WTC11 (cell line): ENCODE measurements around the gene LDLRAD4. TPM values are rescaled to one million over a fixed set of nuclear protein-coding genes. Genes with fewer than 3 reads are reported as not detected.

ENCODE experiments used
- ATAC-seq: fragments of 200-7000 bp; cut with Tn5 transposase; 2 replicates; pipeline ENCODE4 v1.10.0; 2021; ENCODE audit warnings: mild to moderate bottlenecking, moderate library complexity
- CTCF ChIA-PET: fragments of 300-600 bp; sonication (Branson Sonifier 250); formaldehyde crosslinking; loops from one replicate; lab custom pipeline; 2021; ENCODE audit warnings: antibody characterized with exemption; lab: Charles Lee
- POLR2A ChIA-PET: fragments of 350-600 bp; sonication (Branson Sonifier 250); formaldehyde crosslinking; loops from one replicate; lab custom pipeline; 2021; ENCODE audit warnings: antibody characterized with exemption; lab: Charles Lee
- DNase-seq: peaks from one replicate; pipeline ENCODE4 v3.0.0; 2021; ENCODE audit warnings: low spot score
- H3K27ac Mint-ChIP-seq: 2 replicates; pipeline ENCODE4 v1.8.0; 2021; ENCODE audit warnings: mixed read lengths
- H3K27me3 Mint-ChIP-seq: 2 replicates; pipeline ENCODE4 v1.8.0; 2021; ENCODE audit warnings: low read depth, mild to moderate bottlenecking, moderate library complexity, mixed read lengths
- H3K36me3 Mint-ChIP-seq: 2 replicates; pipeline ENCODE4 v1.8.0; 2021; ENCODE audit warnings: mixed read lengths
- H3K4me1 Mint-ChIP-seq: 2 replicates; pipeline ENCODE4 v1.8.0; 2022; ENCODE audit warnings: mixed read lengths
- H3K4me3 Mint-ChIP-seq: 2 replicates; pipeline ENCODE4 v1.8.0; 2021; ENCODE audit warnings: mild to moderate bottlenecking, moderate library complexity, mixed read lengths
- H3K9me3 Mint-ChIP-seq: 2 replicates; pipeline ENCODE4 v1.8.0; 2021; ENCODE audit warnings: mixed read lengths
- ATF1 ChIP-seq: sonication (generic); formaldehyde crosslinking; IDR thresholded peaks from 2 replicates; pipeline ENCODE4 v1.8.1; 2023; ENCODE audit warnings: mild to moderate bottlenecking, moderate library complexity, missing genetic modification reagents
- CREM ChIP-seq: sonication (generic); formaldehyde crosslinking; IDR thresholded peaks from 2 replicates; pipeline ENCODE4 v1.8.1; 2022; ENCODE audit warnings: mild to moderate bottlenecking, missing genetic modification reagents, moderate library complexity
- FOXP1 ChIP-seq: sonication (generic); formaldehyde crosslinking; IDR thresholded peaks from 2 replicates; pipeline ENCODE4 v1.8.0; 2022; ENCODE audit warnings: missing genetic modification reagents, mild to moderate bottlenecking, moderate library complexity, borderline replicate concordance
- GTF2I ChIP-seq: fragments of 250-450 bp; sonication (Bioruptor Pico); conservative IDR thresholded peaks from 2 replicates; pipeline ENCODE4 v1.4.0; 2021; ENCODE audit warnings: mild to moderate bottlenecking
- IRF2 ChIP-seq: sonication (generic); formaldehyde crosslinking; IDR thresholded peaks from 2 replicates; pipeline ENCODE4 v1.8.0; 2022; ENCODE audit warnings: low read depth, missing genetic modification reagents, borderline replicate concordance
- MXD4 ChIP-seq: fragments of 250-450 bp; sonication (Bioruptor Pico); IDR thresholded peaks from 2 replicates; pipeline ENCODE4 v1.8.0; 2021; ENCODE audit warnings: mild to moderate bottlenecking, moderate library complexity, borderline replicate concordance
- MYBL2 ChIP-seq: sonication (generic); formaldehyde crosslinking; IDR thresholded peaks from 2 replicates; pipeline ENCODE4 v1.8.1; 2023; ENCODE audit warnings: mild to moderate bottlenecking, moderate library complexity, missing genetic modification reagents
- NFATC4 ChIP-seq: fragments of 250-450 bp; sonication (Bioruptor Pico); IDR thresholded peaks from 2 replicates; pipeline ENCODE4 v1.9.0; 2021; ENCODE audit warnings: mild to moderate bottlenecking
- NFE2L1 ChIP-seq: sonication (generic); formaldehyde crosslinking; IDR thresholded peaks from 2 replicates; pipeline ENCODE4 v1.8.1; 2023; ENCODE audit warnings: missing genetic modification reagents
- NR2C2 ChIP-seq: sonication (generic); formaldehyde crosslinking; IDR thresholded peaks from 2 replicates; pipeline ENCODE4 v1.8.0; 2022; ENCODE audit warnings: mild to moderate bottlenecking, missing genetic modification reagents
- NR3C1 ChIP-seq: sonication (generic); formaldehyde crosslinking; conservative IDR thresholded peaks from 2 replicates; pipeline ENCODE4 v1.8.1; 2023; ENCODE audit warnings: low read depth, mild to moderate bottlenecking, missing genetic modification reagents
- PRRX2 ChIP-seq: fragments of 250-450 bp; sonication (Bioruptor Pico); IDR thresholded peaks from 2 replicates; pipeline ENCODE4 v1.8.0; 2021; ENCODE audit warnings: mild to moderate bottlenecking
- RORB ChIP-seq: fragments of 250-450 bp; sonication (Bioruptor Pico); IDR thresholded peaks from 2 replicates; pipeline ENCODE4 v1.9.0; 2021; ENCODE audit warnings: mild to moderate bottlenecking
- SMAD3 ChIP-seq: sonication (generic); formaldehyde crosslinking; IDR thresholded peaks from 2 replicates; pipeline ENCODE4 v1.8.0; 2022; ENCODE audit warnings: missing genetic modification reagents, mild to moderate bottlenecking, borderline replicate concordance
- TEAD1 ChIP-seq: sonication (generic); formaldehyde crosslinking; IDR thresholded peaks from 2 replicates; pipeline ENCODE4 v1.8.0; 2022; ENCODE audit warnings: mild to moderate bottlenecking, missing genetic modification reagents
- ZBTB21 ChIP-seq: sonication (generic); formaldehyde crosslinking; IDR thresholded peaks from 2 replicates; pipeline ENCODE4 v1.8.1; 2023; ENCODE audit warnings: mild to moderate bottlenecking, missing genetic modification reagents, borderline replicate concordance
- ZNF138 ChIP-seq: sonication (generic); formaldehyde crosslinking; conservative IDR thresholded peaks from 2 replicates; pipeline ENCODE4 v1.8.1; 2022; ENCODE audit warnings: mild to moderate bottlenecking, moderate library complexity, missing genetic modification reagents
- ZNF396 ChIP-seq: fragments of 250-450 bp; sonication (Bioruptor Pico); IDR thresholded peaks from 2 replicates; pipeline ENCODE4 v1.8.0; 2021; ENCODE audit warnings: mild to moderate bottlenecking, moderate library complexity, borderline replicate concordance
- ZNF416 ChIP-seq: fragments of 250-450 bp; sonication (Bioruptor Pico); IDR thresholded peaks from 2 replicates; pipeline ENCODE4 v1.9.0; 2021; ENCODE audit warnings: mild to moderate bottlenecking, inconsistent platforms
- ZNF423 ChIP-seq: fragments of 250-450 bp; sonication (Bioruptor Pico); IDR thresholded peaks from 2 replicates; pipeline ENCODE4 v2.1.2; 2022; ENCODE audit warnings: mild to moderate bottlenecking, moderate library complexity
- total RNA-seq: library from RNA; stranded (reverse); gene quantifications from 3 replicates; pipeline ENCODE4 v1.2.3, GENCODE V29; 2021
- TF ChIP-seq, protein P1 (sequence below): sonication (generic); formaldehyde crosslinking; conservative IDR thresholded peaks from 2 replicates; pipeline ENCODE4 v1.8.1; 2023; ENCODE audit warnings: mild to moderate bottlenecking, low read depth, missing genetic modification reagents, moderate library complexity
- TF ChIP-seq, protein P2 (sequence below): sonication (generic); formaldehyde crosslinking; IDR thresholded peaks from 2 replicates; pipeline ENCODE4 v1.8.1; 2022; ENCODE audit warnings: mild to moderate bottlenecking, moderate library complexity, missing genetic modification reagents
- TF ChIP-seq, protein P3 (sequence below): fragments of 250-450 bp; sonication (Bioruptor Pico); IDR thresholded peaks from 2 replicates; pipeline ENCODE4 v1.9.0; 2021; ENCODE audit warnings: mild to moderate bottlenecking, borderline replicate concordance
- TF ChIP-seq, protein P4 (sequence below): sonication (generic); formaldehyde crosslinking; conservative IDR thresholded peaks from 2 replicates; pipeline ENCODE4 v1.8.1; 2022; ENCODE audit warnings: mild to moderate bottlenecking, missing genetic modification reagents

The LDLRAD4 gene
- total RNA-seq, 1 experiment from 2014 or later: 6.2 TPM

DNA sequence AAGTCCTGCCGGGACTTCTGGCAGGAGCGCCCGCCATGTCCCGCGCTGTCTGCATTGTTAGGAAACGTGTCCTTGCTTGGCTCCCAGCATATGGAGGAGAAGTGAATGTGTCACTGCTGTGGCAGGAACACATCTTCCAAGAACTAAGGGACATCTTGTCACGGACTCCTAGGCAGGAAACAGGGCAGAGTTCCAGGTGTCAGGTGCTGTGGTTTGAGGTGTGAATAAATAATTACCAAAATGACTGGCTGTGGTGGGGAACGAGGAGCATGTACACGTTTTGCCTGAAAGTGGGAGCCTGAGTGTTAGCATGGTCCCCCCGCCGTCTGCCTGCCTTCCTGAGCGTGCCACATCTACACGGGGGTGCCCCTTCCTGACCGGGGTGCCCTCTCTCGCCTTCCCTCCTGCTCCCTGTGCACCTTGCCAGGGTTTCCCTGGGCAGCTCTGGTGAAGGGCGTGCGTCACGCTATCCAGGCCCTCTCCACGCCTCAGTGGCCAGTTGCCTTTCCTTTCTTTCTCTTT, 237.5 kb downstream of the LDLRAD4 start (continued):
- TF ChIP-seq, protein P1, sequence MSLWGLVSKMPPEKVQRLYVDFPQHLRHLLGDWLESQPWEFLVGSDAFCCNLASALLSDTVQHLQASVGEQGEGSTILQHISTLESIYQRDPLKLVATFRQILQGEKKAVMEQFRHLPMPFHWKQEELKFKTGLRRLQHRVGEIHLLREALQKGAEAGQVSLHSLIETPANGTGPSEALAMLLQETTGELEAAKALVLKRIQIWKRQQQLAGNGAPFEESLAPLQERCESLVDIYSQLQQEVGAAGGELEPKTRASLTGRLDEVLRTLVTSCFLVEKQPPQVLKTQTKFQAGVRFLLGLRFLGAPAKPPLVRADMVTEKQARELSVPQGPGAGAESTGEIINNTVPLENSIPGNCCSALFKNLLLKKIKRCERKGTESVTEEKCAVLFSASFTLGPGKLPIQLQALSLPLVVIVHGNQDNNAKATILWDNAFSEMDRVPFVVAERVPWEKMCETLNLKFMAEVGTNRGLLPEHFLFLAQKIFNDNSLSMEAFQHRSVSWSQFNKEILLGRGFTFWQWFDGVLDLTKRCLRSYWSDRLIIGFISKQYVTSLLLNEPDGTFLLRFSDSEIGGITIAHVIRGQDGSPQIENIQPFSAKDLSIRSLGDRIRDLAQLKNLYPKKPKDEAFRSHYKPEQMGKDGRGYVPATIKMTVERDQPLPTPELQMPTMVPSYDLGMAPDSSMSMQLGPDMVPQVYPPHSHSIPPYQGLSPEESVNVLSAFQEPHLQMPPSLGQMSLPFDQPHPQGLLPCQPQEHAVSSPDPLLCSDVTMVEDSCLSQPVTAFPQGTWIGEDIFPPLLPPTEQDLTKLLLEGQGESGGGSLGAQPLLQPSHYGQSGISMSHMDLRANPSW: no peak
- TF ChIP-seq ZNF416 (CRISPR knock-in tag): no peak

DNA sequence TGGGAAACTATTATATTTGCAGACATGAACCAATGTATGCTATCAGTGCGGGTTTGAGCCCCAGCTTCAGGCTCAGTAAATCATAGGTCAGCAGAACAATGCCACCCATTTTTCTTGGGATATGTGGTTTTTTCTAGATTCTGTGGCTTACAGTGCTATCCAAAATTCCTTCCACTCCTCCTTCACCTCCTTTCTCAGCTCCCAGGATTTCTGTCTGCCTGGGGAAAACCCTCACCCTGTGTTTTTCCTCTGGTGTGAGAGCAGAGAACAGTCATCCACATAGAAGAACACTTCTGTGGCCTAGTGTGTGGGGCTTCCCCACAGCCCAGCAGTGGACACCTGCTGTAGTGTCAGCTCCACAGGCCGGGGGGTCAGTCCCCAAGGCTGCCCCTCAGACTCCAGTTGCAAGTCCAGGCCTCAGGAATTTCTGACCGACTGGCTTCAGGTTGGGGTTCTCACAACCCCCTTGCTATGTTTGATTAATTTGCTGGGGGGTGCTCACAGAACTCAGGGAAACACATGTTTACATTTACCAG, 238.2 kb downstream of the LDLRAD4 start:
- DNase-seq: no peak
- H3K4me1 Mint-ChIP-seq: peaks cover 30% of the 10 kb centered on the region
- TF ChIP-seq MXD4 (CRISPR knock-in tag) (no peak), ATF1 (CRISPR knock-in tag) (no peak), NR2C2 (no peak), NFE2L1 (CRISPR knock-in tag) (no peak)
- TF ChIP-seq, protein P2, sequence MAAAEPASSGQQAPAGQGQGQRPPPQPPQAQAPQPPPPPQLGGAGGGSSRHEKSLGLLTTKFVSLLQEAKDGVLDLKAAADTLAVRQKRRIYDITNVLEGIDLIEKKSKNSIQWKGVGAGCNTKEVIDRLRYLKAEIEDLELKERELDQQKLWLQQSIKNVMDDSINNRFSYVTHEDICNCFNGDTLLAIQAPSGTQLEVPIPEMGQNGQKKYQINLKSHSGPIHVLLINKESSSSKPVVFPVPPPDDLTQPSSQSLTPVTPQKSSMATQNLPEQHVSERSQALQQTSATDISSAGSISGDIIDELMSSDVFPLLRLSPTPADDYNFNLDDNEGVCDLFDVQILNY (CRISPR knock-in tag): no peak
- TF ChIP-seq, protein P3, sequence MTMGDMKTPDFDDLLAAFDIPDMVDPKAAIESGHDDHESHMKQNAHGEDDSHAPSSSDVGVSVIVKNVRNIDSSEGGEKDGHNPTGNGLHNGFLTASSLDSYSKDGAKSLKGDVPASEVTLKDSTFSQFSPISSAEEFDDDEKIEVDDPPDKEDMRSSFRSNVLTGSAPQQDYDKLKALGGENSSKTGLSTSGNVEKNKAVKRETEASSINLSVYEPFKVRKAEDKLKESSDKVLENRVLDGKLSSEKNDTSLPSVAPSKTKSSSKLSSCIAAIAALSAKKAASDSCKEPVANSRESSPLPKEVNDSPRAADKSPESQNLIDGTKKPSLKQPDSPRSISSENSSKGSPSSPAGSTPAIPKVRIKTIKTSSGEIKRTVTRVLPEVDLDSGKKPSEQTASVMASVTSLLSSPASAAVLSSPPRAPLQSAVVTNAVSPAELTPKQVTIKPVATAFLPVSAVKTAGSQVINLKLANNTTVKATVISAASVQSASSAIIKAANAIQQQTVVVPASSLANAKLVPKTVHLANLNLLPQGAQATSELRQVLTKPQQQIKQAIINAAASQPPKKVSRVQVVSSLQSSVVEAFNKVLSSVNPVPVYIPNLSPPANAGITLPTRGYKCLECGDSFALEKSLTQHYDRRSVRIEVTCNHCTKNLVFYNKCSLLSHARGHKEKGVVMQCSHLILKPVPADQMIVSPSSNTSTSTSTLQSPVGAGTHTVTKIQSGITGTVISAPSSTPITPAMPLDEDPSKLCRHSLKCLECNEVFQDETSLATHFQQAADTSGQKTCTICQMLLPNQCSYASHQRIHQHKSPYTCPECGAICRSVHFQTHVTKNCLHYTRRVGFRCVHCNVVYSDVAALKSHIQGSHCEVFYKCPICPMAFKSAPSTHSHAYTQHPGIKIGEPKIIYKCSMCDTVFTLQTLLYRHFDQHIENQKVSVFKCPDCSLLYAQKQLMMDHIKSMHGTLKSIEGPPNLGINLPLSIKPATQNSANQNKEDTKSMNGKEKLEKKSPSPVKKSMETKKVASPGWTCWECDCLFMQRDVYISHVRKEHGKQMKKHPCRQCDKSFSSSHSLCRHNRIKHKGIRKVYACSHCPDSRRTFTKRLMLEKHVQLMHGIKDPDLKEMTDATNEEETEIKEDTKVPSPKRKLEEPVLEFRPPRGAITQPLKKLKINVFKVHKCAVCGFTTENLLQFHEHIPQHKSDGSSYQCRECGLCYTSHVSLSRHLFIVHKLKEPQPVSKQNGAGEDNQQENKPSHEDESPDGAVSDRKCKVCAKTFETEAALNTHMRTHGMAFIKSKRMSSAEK (CRISPR knock-in tag): no peak
- TF ChIP-seq, all 79 proteins: peak for 0
- Mint-ChIP-seq H3K4me3 (no peak overlapping the region), H3K27me3 (no peaks in the 10 kb centered on the region), H3K27ac (no peak overlapping the region), H3K36me3 (no peaks in the 10 kb centered on the region), H3K9me3 (peaks cover 8% of the 10 kb centered on the region; the same call in 1 of the 2 replicates)
- ATAC-seq: no peak
- ChIA-PET CTCF (no interaction called here), POLR2A (no interaction called here)

DNA sequence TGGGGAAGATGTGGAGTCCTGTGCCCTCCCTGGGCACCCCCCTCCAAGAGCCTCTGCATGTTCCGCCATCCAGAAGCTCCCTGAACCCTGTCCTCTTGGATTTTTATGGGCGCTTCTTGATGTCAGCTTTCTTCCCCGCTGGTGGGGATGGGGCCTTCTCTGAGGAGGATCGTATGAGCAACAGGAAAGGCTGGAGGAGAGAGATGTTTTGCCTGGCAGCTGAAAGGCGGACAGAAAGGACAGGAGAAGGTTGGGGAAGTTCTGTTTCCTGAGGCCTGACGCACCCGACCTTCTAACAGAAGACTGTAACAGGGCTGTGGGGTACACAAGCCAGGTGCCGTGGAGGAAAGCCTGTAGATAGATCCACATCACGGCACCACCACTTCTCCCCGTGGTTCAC, 238.8 kb downstream of the LDLRAD4 start:
- Mint-ChIP-seq H3K27me3 (no peaks in the 10 kb centered on the region), H3K27ac (no peak overlapping the region), H3K4me3 (no peak overlapping the region), H3K36me3 (no peaks in the 10 kb centered on the region), H3K9me3 (peaks cover 8% of the 10 kb centered on the region; the same call in 1 of the 2 replicates), H3K4me1 (peaks cover 25% of the 10 kb centered on the region)
- DNase-seq (no peak), ATAC-seq (no peak)
- POLR2A ChIA-PET: no interaction called here
- CTCF ChIA-PET: no interaction called here
- TF ChIP-seq GTF2I (CRISPR knock-in tag): no peak
- TF ChIP-seq ZBTB21 (CRISPR knock-in tag): no peak
- no peak for TF ChIP-seq RORB
- TF ChIP-seq NR3C1 (CRISPR knock-in tag): no peak
- no peak for TF ChIP-seq PRRX2 (CRISPR knock-in tag)
- TF ChIP-seq NFATC4: no peak
- no peak for TF ChIP-seq NR2C2
- TF ChIP-seq ZNF423 (CRISPR knock-in tag): no peak
- no peak for TF ChIP-seq ZNF138 (CRISPR knock-in tag)
- TF ChIP-seq, protein P1: no peak
- no peak for TF ChIP-seq MYBL2
- no peak for TF ChIP-seq ZNF396 (CRISPR knock-in tag)
- TF ChIP-seq, protein P4, sequence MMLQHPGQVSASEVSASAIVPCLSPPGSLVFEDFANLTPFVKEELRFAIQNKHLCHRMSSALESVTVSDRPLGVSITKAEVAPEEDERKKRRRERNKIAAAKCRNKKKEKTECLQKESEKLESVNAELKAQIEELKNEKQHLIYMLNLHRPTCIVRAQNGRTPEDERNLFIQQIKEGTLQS: no peak
- TF ChIP-seq CREM (CRISPR knock-in tag): no peak
- no peak for TF ChIP-seq IRF2 (CRISPR knock-in tag)
- no peak for TF ChIP-seq TEAD1
- TF ChIP-seq SMAD3: no peak
- no peak for TF ChIP-seq FOXP1
